ENCODE data around the gene EPC1.
"Not testable (repeated sequence)": the region's sequence is repeated elsewhere in the genome, so short reads cannot be mapped to it uniquely, and the experiment has no call there.

DNA sequence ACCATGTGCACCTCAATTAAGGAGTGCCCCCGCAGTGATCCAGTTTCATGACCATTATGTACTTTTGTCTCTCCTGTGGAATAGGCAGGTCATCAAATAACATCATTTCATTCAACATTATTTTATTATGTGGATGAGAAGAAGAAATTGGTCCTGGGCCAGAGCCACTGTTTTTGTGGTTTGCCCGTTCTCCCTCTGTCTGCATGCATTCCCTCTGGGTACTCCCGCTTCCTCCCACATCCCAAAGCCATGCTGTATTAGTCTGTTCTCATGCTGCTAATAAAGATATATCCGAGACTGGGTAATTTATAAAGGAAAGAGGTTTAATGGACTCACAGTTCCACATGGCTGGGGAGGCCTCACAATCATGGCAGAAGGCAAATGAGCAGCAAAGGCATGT lies 124.6 kb downstream of the EPC1 start:
- not testable (repeated sequence) for TF ChIP-seq TAF1, POLR2A, POLR2AphosphoS5, SPI1, POU2F2 (IDR thresholded peaks at IDR 0.05; ENCODE audit: low read depth, low read length)

Data from GM12891 (cell line).